Mononuclear cell (primary cell): ENCODE results near the gene SAA4. TPM values are rescaled to one million over a fixed set of nuclear protein-coding genes. Genes with fewer than 3 reads are reported as not detected.

Source experiments
- total RNA-seq: library from RNA; depleted of rRNA; stranded (reverse); fragments of >200 nt; gene quantifications from one replicate; pipeline ENCODE4 v1.2.3, GENCODE V29; 2012

SAA4 gene
- total RNA-seq, 1 donor = not detected

Other genes starting within 250 kb of the SAA4 start
- gene SERGEF, start 223.8 kb downstream of the SAA4 start, total RNA-seq = 61.8 TPM
- 0.94 TPM for gene TPH1, start 190.5 kb downstream of the SAA4 start, total RNA-seq
- 21.5 TPM for gene SAAL1, start 130.7 kb downstream of the SAA4 start, total RNA-seq
- gene MRGPRX3, start 104.2 kb downstream of the SAA4 start, total RNA-seq = not detected
- not detected for gene MRGPRX4, start 64.0 kb downstream of the SAA4 start, total RNA-seq
- 0.63 TPM for gene SAA2, start 11.9 kb upstream of the SAA4 start, total RNA-seq
- not detected for gene SAA1, start 29.5 kb upstream of the SAA4 start, total RNA-seq
- gene HPS5, start 85.3 kb upstream of the SAA4 start, total RNA-seq = 30.2 TPM
- gene GTF2H1, start 85.8 kb upstream of the SAA4 start, total RNA-seq = 34.0 TPM
- gene LDHA, start 157.8 kb upstream of the SAA4 start, total RNA-seq = 230 TPM
- not detected for gene LDHC, start 175.5 kb upstream of the SAA4 start, total RNA-seq
- gene LDHAL6A, start 219.1 kb upstream of the SAA4 start, total RNA-seq = 0.10 TPM